ENCODE data around the gene OR5AN1.

OR5AN1 gene

DNA sequence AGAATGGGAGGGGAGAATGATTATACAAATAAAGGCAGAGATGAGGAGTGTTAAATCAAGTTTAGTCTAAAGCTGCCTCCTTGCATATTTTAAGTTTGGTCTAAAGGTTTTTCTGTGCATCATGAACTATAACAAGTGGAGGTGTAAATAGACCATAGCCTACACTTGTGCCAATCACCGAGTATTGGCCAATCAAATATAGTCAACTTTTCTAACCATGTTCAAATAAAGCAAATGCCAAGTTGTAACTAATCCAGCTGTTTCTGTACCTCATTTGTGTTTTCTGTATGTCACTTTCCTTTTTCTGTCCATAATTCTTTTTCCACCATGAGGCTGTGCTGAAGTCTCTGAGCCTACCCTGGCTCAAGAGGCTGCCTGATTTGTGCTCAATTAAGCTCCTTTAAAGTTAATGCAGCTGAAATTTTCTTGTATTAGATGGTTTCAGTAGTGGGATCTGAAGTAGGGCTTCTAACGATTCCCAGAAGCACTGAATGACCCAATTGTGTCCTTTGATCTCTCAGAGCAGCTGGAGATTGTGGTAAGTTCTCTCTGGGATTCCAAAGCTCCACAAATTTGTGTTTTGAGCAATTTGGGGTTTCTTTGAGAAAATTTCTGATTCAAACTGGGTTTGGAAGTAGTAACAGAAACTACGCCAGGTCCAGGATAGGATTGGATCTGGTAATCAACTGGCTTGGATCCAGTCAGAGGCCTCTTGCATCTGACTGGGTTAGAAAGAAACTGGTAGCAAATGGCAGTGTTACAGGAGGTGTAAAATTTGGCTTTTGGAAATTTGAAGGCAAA lies 42.0 kb downstream of the OR5AN1 start:
- POLR2A ChIA-PET, result no interaction called here
- CTCF ChIA-PET, result no interaction called here
- DNase-seq (ENCODE audit: low read depth, low spot score), result no peak
- H3K4me3 ChIP-seq (ENCODE audit: low read depth, low read length), result no peak overlapping the region
- no peak for TF ChIP-seq CTCF (IDR thresholded peaks at IDR 0.05; ENCODE audit: insufficient read depth, low read length, missing control alignments)

GRCh38 chr11:59401262-59401552 lies 42.5 kb downstream of the OR5AN1 start:
- no peak overlapping the region for H3K4me3 ChIP-seq (ENCODE audit: low read depth, low read length)
- TF ChIP-seq CTCF (IDR thresholded peaks at IDR 0.05; ENCODE audit: insufficient read depth, low read length, missing control alignments), result no peak
- CTCF ChIA-PET, result interaction anchor here (1.6 kb wide), 1 partner anchor 9 kb away, joined by 3 read pairs; no protein-coding TSS in a partner anchor
- no peak for DNase-seq (ENCODE audit: low read depth, low spot score)
- POLR2A ChIA-PET, result no interaction called here

GRCh38 chr11:59403546-59403945 lies 44.9 kb downstream of the OR5AN1 start:
- POLR2A ChIA-PET, result no interaction called here
- TF ChIP-seq CTCF (IDR thresholded peaks at IDR 0.05; ENCODE audit: insufficient read depth, low read length, missing control alignments), result no peak
- CTCF ChIA-PET, result no interaction called here
- DNase-seq (ENCODE audit: low read depth, low spot score), result no peak
- no peak overlapping the region for H3K4me3 ChIP-seq (ENCODE audit: low read depth, low read length)

GRCh38 chr11:59413646-59414045 lies 55.0 kb downstream of the OR5AN1 start:
- CTCF ChIA-PET, result no interaction called here
- POLR2A ChIA-PET, result no interaction called here
- no peak for TF ChIP-seq CTCF (IDR thresholded peaks at IDR 0.05; ENCODE audit: insufficient read depth, low read length, missing control alignments)
- no peak overlapping the region for H3K4me3 ChIP-seq (ENCODE audit: low read depth, low read length)
- DNase-seq (ENCODE audit: low read depth, low spot score), result no peak

- ChIA-PET POLR2A (no interaction called here), CTCF (no interaction called here)
- TF ChIP-seq CTCF (IDR thresholded peaks at IDR 0.05; ENCODE audit: insufficient read depth, low read length, missing control alignments), result no peak
- H3K4me3 ChIP-seq (ENCODE audit: low read depth, low read length), result no peak overlapping the region
- DNase-seq (ENCODE audit: low read depth, low spot score), result no peak
Measured at GRCh38 chr11:59415111-59415510, 56.4 kb downstream of the OR5AN1 start.

DNA sequence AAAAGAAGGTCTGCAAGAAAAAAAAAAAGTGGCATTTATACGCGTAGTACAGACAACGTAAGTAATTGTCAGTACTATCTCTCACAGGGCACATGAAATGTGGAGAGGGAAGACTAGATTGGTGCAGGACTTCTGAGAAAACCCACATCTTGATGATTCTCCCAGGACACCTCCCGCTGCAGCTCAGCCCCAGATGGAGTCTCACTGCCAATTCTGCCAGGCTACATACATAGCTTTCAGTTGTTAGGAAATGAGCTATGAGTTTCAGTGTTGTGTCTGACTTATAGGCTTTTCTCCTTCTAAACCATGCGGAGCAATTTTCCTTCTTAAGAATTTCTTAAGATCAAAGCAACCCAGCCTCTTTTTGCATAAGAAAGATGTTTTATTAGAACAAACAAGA lies 57.9 kb downstream of the OR5AN1 start:
- DNase-seq (ENCODE audit: low read depth, low spot score), result no peak
- no peak overlapping the region for H3K4me3 ChIP-seq (ENCODE audit: low read depth, low read length)
- POLR2A ChIA-PET, result no interaction called here
- TF ChIP-seq CTCF (IDR thresholded peaks at IDR 0.05; ENCODE audit: insufficient read depth, low read length, missing control alignments), result no peak
- CTCF ChIA-PET, result no interaction called here

Measured in AG04449 (cell line).